ENCODE results near the gene FOXK2.

GRCh38 chr17:82527898-82528297 is 8.4 kb downstream of the FOXK2 start:
- no peak for TF ChIP-seq FOXJ3 (CRISPR knock-in tag; IDR thresholded peaks at IDR 0.05; ENCODE audit: borderline replicate concordance)
- no peak for TF ChIP-seq SP1 (CRISPR knock-in tag; conservative IDR thresholded peaks at IDR 0.05)

Measured in WTC11 (cell line).